K562 (cell line): Measurements from ENCODE around the gene OLFM4. TPM values are rescaled to one million over a fixed set of nuclear protein-coding genes. Genes with fewer than 3 reads are reported as not detected.
A peak's percentile ranks its signal among the peaks of the same experiment; 100 is the strongest.

Experiments
- C11orf30 ChIP-seq: fragments of 450-650 bp; IDR thresholded peaks from 2 replicates; pipeline ENCODE4 v1.6.1; 2016; ENCODE audit warnings: low read depth, mild to moderate bottlenecking
- DACH1 ChIP-seq: fragments of 450-650 bp; IDR thresholded peaks from 2 replicates; pipeline ENCODE4 v1.6.1; 2018; ENCODE audit not compliant: partially characterized antibody
- HDAC8 ChIP-seq: fragments of 450-650 bp; IDR thresholded peaks from 2 replicates; pipeline ENCODE4 v1.6.1; 2016; ENCODE audit warnings: mild to moderate bottlenecking, missing genetic modification characterization, moderate library complexity, missing compliant biosample characterization
- MAFF ChIP-seq: IDR thresholded peaks from 2 replicates; pipeline ENCODE4 v1.6.1; 2012; ENCODE audit warnings: low read length, improper control_type of control experiment
- MAFG ChIP-seq: fragments of 450-650 bp; conservative IDR thresholded peaks from 2 replicates; pipeline ENCODE4 v1.6.1; 2016; ENCODE audit warnings: missing genetic modification characterization, missing compliant biosample characterization
- MEIS2 ChIP-seq: fragments of 450-650 bp; IDR thresholded peaks from 2 replicates; pipeline ENCODE4 v1.6.1; 2014; ENCODE audit warnings: mild to moderate bottlenecking; ENCODE audit not compliant: partially characterized antibody
- MYBL2 ChIP-seq, 2 experiments: fragments of 450-650 bp in 1 of 2; sonication (generic) in 1 of 2; formaldehyde crosslinking in 1 of 2; IDR thresholded peaks; 2 replicates each; pipeline versions ENCODE4 v1.6.1 to v1.8.1; 2017 to 2022; ENCODE audit warnings: borderline replicate concordance in 1 of 2, inconsistent platforms in 1 of 2, low read depth in 1 of 2, mild to moderate bottlenecking in 1 of 2, missing genetic modification reagents in 1 of 2, moderate library complexity in 1 of 2
- NFE2L1 ChIP-seq: fragments of 450-650 bp; IDR thresholded peaks from 2 replicates; pipeline ENCODE4 v1.6.1; 2016; ENCODE audit warnings: missing genetic modification characterization, low read depth, mild to moderate bottlenecking, missing compliant biosample characterization, moderate library complexity, borderline replicate concordance
- NRF1 ChIP-seq, 2 experiments: fragments of 450-650 bp; IDR thresholded peaks in 1 of 2; conservative IDR thresholded peaks in 1 of 2; 2 replicates each; pipeline ENCODE4 v1.6.1; 2014; ENCODE audit warnings: mild to moderate bottlenecking in 2 of 2
- RFX7 ChIP-seq: fragments of 250-450 bp; sonication (Bioruptor Pico); IDR thresholded peaks from 2 replicates; pipeline ENCODE4 v1.5.1; 2021; ENCODE audit warnings: mild to moderate bottlenecking
- TAF7 ChIP-seq: fragments of 450-650 bp; IDR thresholded peaks from 2 replicates; pipeline ENCODE4 v1.6.1; 2016; ENCODE audit warnings: missing genetic modification characterization, missing compliant biosample characterization
- TFAM ChIP-seq: fragments of 250-450 bp; sonication (Bioruptor Pico); conservative IDR thresholded peaks from 2 replicates; pipeline ENCODE4 v1.5.0; 2021; ENCODE audit warnings: mild to moderate bottlenecking, moderate library complexity
- ZNF316 ChIP-seq: fragments of 450-650 bp; IDR thresholded peaks from 2 replicates; pipeline ENCODE4 v1.6.1; 2016
- polyA plus RNA-seq, 8 experiments: library from polyadenylated mRNA; depleted of rRNA in 4 of 8; stranded (reverse) in 5 of 8; unstranded in 3 of 8; fragments of >200 nt; fragmentation: Nextera tagmentation in 2 of 8; fragmentation: Illumina TruSeq in 1 of 8; extraction: Ambion mirVana in 2 of 8; extraction: Trizol in 1 of 8; gene quantifications; 2 replicates each; pipeline versions ENCODE4 v1.2.1 to v1.2.3, GENCODE V29; 2011 to 2014; ENCODE audit warnings: inconsistent platforms in 1 of 8, missing spikeins in 1 of 8
- total RNA-seq, 7 experiments: library from RNA; depleted of rRNA in 6 of 7; stranded (reverse); fragments of >200 nt in 6 of 7; fragmentation: Illumina TruSeq in 2 of 7; extraction: Trizol in 2 of 7; gene quantifications; 2 replicates each; pipeline versions ENCODE4 v1.2.1 to v1.2.3, GENCODE V29; 2011 to 2021; ENCODE audit warnings: low replicate concordance in 1 of 7
- TF ChIP-seq, protein P1 (sequence below): sonication (generic); formaldehyde crosslinking; IDR thresholded peaks from 2 replicates; pipeline ENCODE4 v1.8.1; 2023; ENCODE audit warnings: mild to moderate bottlenecking, missing genetic modification reagents
- TF ChIP-seq, protein P2 (sequence below): fragments of 250-450 bp; sonication (Bioruptor Pico); IDR thresholded peaks from 2 replicates; pipeline ENCODE4 v1.4.0; 2020; ENCODE audit warnings: mild to moderate bottlenecking

OLFM4 gene
- total and polyA plus RNA-seq, 9 of the 15 experiments (the other 6 are each of a cell fraction or from before 2014, with no cell fraction given), result not detected

DNA sequence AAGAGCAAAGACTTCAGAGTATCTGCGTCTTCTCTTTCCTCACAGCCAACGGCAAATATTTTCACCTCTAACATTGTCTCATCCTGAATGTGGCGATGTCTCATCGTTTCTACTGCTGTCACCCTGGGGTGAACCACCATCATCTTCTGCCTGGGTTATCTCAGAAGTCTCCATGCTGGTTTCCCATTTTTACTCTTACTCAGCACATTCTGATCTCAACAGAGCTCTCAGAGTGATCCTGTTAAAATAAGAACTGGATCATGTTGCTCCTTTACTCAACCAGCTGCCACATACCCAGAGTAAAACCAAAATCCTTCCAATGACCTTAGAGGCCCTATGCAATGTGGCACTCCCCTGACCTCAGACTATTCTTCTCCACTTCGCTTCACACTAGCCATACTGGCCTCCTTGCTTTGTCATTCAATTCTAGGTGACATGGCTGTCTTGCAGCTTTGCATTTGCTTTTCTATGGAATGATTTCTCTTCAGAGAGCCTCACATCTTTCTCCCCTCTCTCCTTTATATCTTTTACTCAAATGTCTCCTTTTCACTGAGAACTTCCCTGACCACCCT, 7.8 kb upstream of the OLFM4 start (continued):
- TF ChIP-seq, protein P1, sequence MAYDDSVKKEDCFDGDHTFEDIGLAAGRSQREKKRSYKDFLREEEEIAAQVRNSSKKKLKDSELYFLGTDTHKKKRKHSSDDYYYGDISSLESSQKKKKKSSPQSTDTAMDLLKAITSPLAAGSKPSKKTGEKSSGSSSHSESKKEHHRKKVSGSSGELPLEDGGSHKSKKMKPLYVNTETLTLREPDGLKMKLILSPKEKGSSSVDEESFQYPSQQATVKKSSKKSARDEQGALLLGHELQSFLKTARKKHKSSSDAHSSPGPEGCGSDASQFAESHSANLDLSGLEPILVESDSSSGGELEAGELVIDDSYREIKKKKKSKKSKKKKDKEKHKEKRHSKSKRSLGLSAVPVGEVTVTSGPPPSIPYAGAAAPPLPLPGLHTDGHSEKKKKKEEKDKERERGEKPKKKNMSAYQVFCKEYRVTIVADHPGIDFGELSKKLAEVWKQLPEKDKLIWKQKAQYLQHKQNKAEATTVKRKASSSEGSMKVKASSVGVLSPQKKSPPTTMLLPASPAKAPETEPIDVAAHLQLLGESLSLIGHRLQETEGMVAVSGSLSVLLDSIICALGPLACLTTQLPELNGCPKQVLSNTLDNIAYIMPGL (CRISPR knock-in tag), result no peak
- TF ChIP-seq C11orf30 (peak; percentile 41), ZNF316 (peak; percentile 56; the same call in 1 of the 2 replicates), MEIS2 (no peak), MAFF (0 out of 2 replicates have a peak, but pooled peaks have one; percentile 6), MYBL2 (IDR thresholded peaks at IDR 0.05; ENCODE audit: low read depth) (no peak), MYBL2 (CRISPR knock-in tag; IDR thresholded peaks at IDR 0.05; ENCODE audit: borderline replicate concordance) (no peak), TAF7 (no peak), NFE2L1 (tag) (no peak), MAFG (tag) (peak; percentile 54), HDAC8 (no peak), NRF1 (conservative IDR thresholded peaks at IDR 0.05 in 1 of 2, IDR thresholded peaks at IDR 0.05 in 1 of 2) (no peak), TFAM (CRISPR knock-in tag) (no peak), RFX7 (no peak), DACH1 (no peak)
- TF ChIP-seq, protein P2, sequence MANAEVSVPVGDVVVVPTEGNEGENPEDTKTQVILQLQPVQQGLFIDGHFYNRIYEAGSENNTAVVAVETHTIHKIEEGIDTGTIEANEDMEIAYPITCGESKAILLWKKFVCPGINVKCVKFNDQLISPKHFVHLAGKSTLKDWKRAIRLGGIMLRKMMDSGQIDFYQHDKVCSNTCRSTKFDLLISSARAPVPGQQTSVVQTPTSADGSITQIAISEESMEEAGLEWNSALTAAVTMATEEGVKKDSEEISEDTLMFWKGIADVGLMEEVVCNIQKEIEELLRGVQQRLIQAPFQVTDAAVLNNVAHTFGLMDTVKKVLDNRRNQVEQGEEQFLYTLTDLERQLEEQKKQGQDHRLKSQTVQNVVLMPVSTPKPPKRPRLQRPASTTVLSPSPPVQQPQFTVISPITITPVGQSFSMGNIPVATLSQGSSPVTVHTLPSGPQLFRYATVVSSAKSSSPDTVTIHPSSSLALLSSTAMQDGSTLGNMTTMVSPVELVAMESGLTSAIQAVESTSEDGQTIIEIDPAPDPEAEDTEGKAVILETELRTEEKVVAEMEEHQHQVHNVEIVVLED, result no peak
